ENCODE results near the gene CYTH4. TPM values are rescaled to one million over a fixed set of nuclear protein-coding genes. Genes with fewer than 3 reads are reported as not detected.

The CYTH4 gene
- total and polyA plus RNA-seq, 4 donors = 1.9 to 9.9 (median 5.9) TPM

DNA sequence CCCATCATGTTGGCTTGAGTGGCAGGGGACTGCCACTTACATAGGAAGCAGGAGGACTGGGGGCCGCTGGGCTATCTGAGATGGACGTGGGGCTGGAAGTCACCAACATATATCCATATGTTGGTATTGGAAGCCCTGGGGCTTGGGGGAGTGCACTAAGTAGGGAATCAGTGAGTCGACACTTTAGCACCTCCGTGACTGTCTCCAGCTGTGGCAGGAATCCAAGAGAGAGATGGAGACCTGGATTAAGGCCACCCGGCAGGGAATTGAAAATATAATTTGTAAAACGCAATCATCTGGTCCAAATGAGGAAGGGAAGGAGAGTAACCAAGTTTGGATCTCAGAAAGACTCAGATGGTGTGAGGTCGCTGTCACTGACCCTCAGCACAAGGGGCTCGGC lies 76.6 kb downstream of the CYTH4 start:
- Histone ChIP-seq H3K4me1 (ENCODE audit: control insufficient read depth in 4 of 4, insufficient read depth in 4 of 4, low read length in 3 of 4) (no peaks in the 10 kb centered on the region), H3K9ac (ENCODE audit: low read depth in 1 of 2, low read length in 2 of 2) (no peak overlapping the region), H3K9me3 (ENCODE audit: control insufficient read depth in 4 of 4, low read length in 3 of 4) (no peaks in the 10 kb centered on the region), H3K27me3 (ENCODE audit: control insufficient read depth in 4 of 4, insufficient read depth in 4 of 4, low read length in 3 of 4) (peaks cover 0 to 3% (median 0%) of the 10 kb centered on the region in 4 donors), H3K4me3 (ENCODE audit: low read depth in 1 of 3, low read length in 3 of 3) (no peak overlapping the region), H3K36me3 (ENCODE audit: control insufficient read depth in 4 of 4, insufficient read depth in 3 of 4, low read depth in 1 of 4, low read length in 3 of 4) (no peaks in the 10 kb centered on the region), H3K27ac (ENCODE audit: low read depth in 1 of 2, low read length in 2 of 2) (no peak overlapping the region)
- 78% methylated on average over 8 of the region's 8 CpGs for WGBS
- DNase-seq (ENCODE audit: low spot score) = no peak
- TF ChIP-seq FOXA1 (IDR thresholded peaks at IDR 0.05) = no peak
- no peak for TF ChIP-seq YY1 (IDR thresholded peaks at IDR 0.05)
- no peak for TF ChIP-seq SP1 (IDR thresholded peaks at IDR 0.05)
- TF ChIP-seq TAF1 (conservative IDR thresholded peaks at IDR 0.05) = no peak
- TF ChIP-seq, protein P1, sequence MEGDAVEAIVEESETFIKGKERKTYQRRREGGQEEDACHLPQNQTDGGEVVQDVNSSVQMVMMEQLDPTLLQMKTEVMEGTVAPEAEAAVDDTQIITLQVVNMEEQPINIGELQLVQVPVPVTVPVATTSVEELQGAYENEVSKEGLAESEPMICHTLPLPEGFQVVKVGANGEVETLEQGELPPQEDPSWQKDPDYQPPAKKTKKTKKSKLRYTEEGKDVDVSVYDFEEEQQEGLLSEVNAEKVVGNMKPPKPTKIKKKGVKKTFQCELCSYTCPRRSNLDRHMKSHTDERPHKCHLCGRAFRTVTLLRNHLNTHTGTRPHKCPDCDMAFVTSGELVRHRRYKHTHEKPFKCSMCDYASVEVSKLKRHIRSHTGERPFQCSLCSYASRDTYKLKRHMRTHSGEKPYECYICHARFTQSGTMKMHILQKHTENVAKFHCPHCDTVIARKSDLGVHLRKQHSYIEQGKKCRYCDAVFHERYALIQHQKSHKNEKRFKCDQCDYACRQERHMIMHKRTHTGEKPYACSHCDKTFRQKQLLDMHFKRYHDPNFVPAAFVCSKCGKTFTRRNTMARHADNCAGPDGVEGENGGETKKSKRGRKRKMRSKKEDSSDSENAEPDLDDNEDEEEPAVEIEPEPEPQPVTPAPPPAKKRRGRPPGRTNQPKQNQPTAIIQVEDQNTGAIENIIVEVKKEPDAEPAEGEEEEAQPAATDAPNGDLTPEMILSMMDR (IDR thresholded peaks at IDR 0.05; ENCODE audit: low read depth, low read length, missing input control) = no peak
- TF ChIP-seq FOXA2 (IDR thresholded peaks at IDR 0.05) = no peak
- TF ChIP-seq HNF4A (conservative IDR thresholded peaks at IDR 0.05) = no peak
- TF ChIP-seq, protein P2, sequence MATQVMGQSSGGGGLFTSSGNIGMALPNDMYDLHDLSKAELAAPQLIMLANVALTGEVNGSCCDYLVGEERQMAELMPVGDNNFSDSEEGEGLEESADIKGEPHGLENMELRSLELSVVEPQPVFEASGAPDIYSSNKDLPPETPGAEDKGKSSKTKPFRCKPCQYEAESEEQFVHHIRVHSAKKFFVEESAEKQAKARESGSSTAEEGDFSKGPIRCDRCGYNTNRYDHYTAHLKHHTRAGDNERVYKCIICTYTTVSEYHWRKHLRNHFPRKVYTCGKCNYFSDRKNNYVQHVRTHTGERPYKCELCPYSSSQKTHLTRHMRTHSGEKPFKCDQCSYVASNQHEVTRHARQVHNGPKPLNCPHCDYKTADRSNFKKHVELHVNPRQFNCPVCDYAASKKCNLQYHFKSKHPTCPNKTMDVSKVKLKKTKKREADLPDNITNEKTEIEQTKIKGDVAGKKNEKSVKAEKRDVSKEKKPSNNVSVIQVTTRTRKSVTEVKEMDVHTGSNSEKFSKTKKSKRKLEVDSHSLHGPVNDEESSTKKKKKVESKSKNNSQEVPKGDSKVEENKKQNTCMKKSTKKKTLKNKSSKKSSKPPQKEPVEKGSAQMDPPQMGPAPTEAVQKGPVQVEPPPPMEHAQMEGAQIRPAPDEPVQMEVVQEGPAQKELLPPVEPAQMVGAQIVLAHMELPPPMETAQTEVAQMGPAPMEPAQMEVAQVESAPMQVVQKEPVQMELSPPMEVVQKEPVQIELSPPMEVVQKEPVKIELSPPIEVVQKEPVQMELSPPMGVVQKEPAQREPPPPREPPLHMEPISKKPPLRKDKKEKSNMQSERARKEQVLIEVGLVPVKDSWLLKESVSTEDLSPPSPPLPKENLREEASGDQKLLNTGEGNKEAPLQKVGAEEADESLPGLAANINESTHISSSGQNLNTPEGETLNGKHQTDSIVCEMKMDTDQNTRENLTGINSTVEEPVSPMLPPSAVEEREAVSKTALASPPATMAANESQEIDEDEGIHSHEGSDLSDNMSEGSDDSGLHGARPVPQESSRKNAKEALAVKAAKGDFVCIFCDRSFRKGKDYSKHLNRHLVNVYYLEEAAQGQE (IDR thresholded peaks at IDR 0.05) = no peak
- no peak for TF ChIP-seq NR2F2 (IDR thresholded peaks at IDR 0.05)
- no peak for TF ChIP-seq HNF4G (IDR thresholded peaks at IDR 0.05)
- no peak for TF ChIP-seq RXRA (IDR thresholded peaks at IDR 0.05)
- TF ChIP-seq, protein P3, sequence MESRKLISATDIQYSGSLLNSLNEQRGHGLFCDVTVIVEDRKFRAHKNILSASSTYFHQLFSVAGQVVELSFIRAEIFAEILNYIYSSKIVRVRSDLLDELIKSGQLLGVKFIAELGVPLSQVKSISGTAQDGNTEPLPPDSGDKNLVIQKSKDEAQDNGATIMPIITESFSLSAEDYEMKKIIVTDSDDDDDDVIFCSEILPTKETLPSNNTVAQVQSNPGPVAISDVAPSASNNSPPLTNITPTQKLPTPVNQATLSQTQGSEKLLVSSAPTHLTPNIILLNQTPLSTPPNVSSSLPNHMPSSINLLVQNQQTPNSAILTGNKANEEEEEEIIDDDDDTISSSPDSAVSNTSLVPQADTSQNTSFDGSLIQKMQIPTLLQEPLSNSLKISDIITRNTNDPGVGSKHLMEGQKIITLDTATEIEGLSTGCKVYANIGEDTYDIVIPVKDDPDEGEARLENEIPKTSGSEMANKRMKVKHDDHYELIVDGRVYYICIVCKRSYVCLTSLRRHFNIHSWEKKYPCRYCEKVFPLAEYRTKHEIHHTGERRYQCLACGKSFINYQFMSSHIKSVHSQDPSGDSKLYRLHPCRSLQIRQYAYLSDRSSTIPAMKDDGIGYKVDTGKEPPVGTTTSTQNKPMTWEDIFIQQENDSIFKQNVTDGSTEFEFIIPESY (IDR thresholded peaks at IDR 0.05) = no peak
- TF ChIP-seq, protein P4, sequence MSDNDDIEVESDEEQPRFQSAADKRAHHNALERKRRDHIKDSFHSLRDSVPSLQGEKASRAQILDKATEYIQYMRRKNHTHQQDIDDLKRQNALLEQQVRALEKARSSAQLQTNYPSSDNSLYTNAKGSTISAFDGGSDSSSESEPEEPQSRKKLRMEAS (IDR thresholded peaks at IDR 0.05) = no peak
- TF ChIP-seq, protein P5, sequence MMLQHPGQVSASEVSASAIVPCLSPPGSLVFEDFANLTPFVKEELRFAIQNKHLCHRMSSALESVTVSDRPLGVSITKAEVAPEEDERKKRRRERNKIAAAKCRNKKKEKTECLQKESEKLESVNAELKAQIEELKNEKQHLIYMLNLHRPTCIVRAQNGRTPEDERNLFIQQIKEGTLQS (IDR thresholded peaks at IDR 0.05) = no peak

DNA sequence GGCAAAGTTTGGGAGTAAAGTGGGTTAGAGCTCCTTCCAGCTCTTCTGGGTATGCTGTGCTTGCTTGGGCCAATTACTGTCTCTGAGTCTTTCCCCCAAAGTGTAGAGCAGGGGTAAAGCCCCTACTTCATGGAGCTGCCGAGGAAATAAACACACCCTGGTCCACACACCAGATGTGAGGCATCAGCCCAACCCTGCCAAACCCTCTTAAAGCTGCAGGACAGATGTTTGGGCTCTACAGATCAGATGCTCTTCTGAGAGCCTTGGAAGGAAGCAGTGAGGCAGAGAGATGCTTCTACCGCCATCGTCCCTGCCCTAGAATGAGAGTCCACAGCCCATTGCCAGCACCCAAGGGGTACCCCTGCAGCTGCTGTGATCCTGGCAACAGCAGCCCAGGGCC lies 80.3 kb downstream of the CYTH4 start:
- Histone ChIP-seq H3K36me3 (ENCODE audit: control insufficient read depth in 4 of 4, insufficient read depth in 3 of 4, low read depth in 1 of 4, low read length in 3 of 4) (no peaks in the 10 kb centered on the region), H3K27ac (ENCODE audit: low read depth in 1 of 2, low read length in 2 of 2) (no peak overlapping the region), H3K9me3 (ENCODE audit: control insufficient read depth in 4 of 4, low read length in 3 of 4) (no peaks in the 10 kb centered on the region), H3K27me3 (ENCODE audit: control insufficient read depth in 4 of 4, insufficient read depth in 4 of 4, low read length in 3 of 4) (peaks cover 0 to 3% (median 0%) of the 10 kb centered on the region in 4 donors), H3K9ac (ENCODE audit: low read depth in 1 of 2, low read length in 2 of 2) (no peak overlapping the region), H3K4me3 (ENCODE audit: low read depth in 1 of 3, low read length in 3 of 3) (no peak overlapping the region), H3K4me1 (ENCODE audit: control insufficient read depth in 4 of 4, insufficient read depth in 4 of 4, low read length in 3 of 4) (no peaks in the 10 kb centered on the region)
- WGBS = 82% methylated on average over 3 of the region's 3 CpGs
- DNase-seq (ENCODE audit: low spot score) = no peak
- TF ChIP-seq JUND (IDR thresholded peaks at IDR 0.05) (no peak), RAD21 (IDR thresholded peaks at IDR 0.05) (no peak), YY1 (IDR thresholded peaks at IDR 0.05) (no peak), TAF1 (conservative IDR thresholded peaks at IDR 0.05) (no peak), NR2F2 (IDR thresholded peaks at IDR 0.05) (no peak), FOXA2 (IDR thresholded peaks at IDR 0.05) (no peak), RXRA (IDR thresholded peaks at IDR 0.05) (no peak), HNF4A (conservative IDR thresholded peaks at IDR 0.05) (no peak)
- TF ChIP-seq, protein P4 (IDR thresholded peaks at IDR 0.05) = no peak
- TF ChIP-seq, protein P3 (IDR thresholded peaks at IDR 0.05) = no peak
